Thyroid gland (tissue), 4 donors: Measurements from ENCODE around the gene SORT1.

Source experiments
- POLR2A ChIP-seq, 2 donors: fragments of 450-650 bp; IDR thresholded peaks; one replicate each; pipeline ENCODE4 v1.6.1; 2017; ENCODE audit warnings: antibody characterized with exemption in 2 of 2, mild to moderate bottlenecking in 2 of 2, moderate library complexity in 1 of 2
- TF ChIP-seq, protein P1 (sequence below), 6 experiments: fragments of 200-600 bp in 3 of 6; fragments of 450-650 bp in 3 of 6; sonication (generic) in 3 of 6; IDR thresholded peaks; one replicate each; pipeline ENCODE4 v1.5.1; 2016 to 2019; ENCODE audit warnings: antibody characterized with exemption in 6 of 6, mild to moderate bottlenecking in 2 of 6, inconsistent platforms in 1 of 6, moderate library complexity in 1 of 6

- TF ChIP-seq, protein P1, sequence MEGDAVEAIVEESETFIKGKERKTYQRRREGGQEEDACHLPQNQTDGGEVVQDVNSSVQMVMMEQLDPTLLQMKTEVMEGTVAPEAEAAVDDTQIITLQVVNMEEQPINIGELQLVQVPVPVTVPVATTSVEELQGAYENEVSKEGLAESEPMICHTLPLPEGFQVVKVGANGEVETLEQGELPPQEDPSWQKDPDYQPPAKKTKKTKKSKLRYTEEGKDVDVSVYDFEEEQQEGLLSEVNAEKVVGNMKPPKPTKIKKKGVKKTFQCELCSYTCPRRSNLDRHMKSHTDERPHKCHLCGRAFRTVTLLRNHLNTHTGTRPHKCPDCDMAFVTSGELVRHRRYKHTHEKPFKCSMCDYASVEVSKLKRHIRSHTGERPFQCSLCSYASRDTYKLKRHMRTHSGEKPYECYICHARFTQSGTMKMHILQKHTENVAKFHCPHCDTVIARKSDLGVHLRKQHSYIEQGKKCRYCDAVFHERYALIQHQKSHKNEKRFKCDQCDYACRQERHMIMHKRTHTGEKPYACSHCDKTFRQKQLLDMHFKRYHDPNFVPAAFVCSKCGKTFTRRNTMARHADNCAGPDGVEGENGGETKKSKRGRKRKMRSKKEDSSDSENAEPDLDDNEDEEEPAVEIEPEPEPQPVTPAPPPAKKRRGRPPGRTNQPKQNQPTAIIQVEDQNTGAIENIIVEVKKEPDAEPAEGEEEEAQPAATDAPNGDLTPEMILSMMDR (IDR thresholded peaks at IDR 0.05), result no peak
- TF ChIP-seq POLR2A (IDR thresholded peaks at IDR 0.05), result no peak
Observed at GRCh38 chr1:109279615-109280278, 118.0 kb downstream of the SORT1 start.
